Endothelial cell of umbilical vein (primary cell): ENCODE data around the gene KCNMA1. TPM values are rescaled to one million over a fixed set of nuclear protein-coding genes. Genes with fewer than 3 reads are reported as not detected.
A peak's percentile ranks its signal among the peaks of the same experiment; 100 is the strongest.

ENCODE experiments used
- BruUV-seq: library from RNA; stranded (reverse); fragments of 400-500 nt; replicated peaks from 2 replicates; lab custom pipeline; 2021; lab: Mats Ljungman, UMichigan
- CTCF ChIA-PET: fragments of 300-600, 350-600 bp; sonication (Branson Sonifier 250); formaldehyde crosslinking; loops from one replicate; lab custom pipeline; 2021; ENCODE audit warnings: antibody characterized with exemption, inconsistent platforms; lab: Charles Lee
- POLR2A ChIA-PET: fragments of 300-600, 350-600 bp; sonication (Branson Sonifier 250); formaldehyde crosslinking; loops from one replicate; lab custom pipeline; 2021; ENCODE audit warnings: antibody characterized with exemption, inconsistent platforms; lab: Charles Lee
- DNase-seq: peaks from one replicate; pipeline ENCODE4 v3.0.0-alpha.2; 2011; ENCODE audit warnings: low read depth, low spot score
- FAIRE-seq: peaks from 2 replicates; lab custom pipeline; 2011; peaks lifted over from hg19 to GRCh38; lab: Jason Lieb, UNC
- H2AFZ ChIP-seq: 2 replicates; pipeline ENCODE4 v1.6.0; 2012; ENCODE audit warnings: low read depth, low read length, control low read depth, inconsistent platforms
- H3K27ac ChIP-seq: 2 replicates; pipeline ENCODE4 v1.5.1; 2011; ENCODE audit warnings: low read depth, mild to moderate bottlenecking, control low read depth, low read length, moderate library complexity; ENCODE audit not compliant: insufficient read depth
- H3K27me3 ChIP-seq, 2 experiments: 2 replicates each; pipeline versions ENCODE4 v1.6.0 to v1.6.1; 2011; ENCODE audit warnings: low read length in 2 of 2, mixed read lengths in 1 of 2; ENCODE audit not compliant: control insufficient read depth in 2 of 2, insufficient read depth in 2 of 2
- H3K36me3 ChIP-seq, 2 experiments: 2 replicates in 1 of 2; 3 replicates in 1 of 2; pipeline ENCODE4 v1.5.1; 2011; ENCODE audit warnings: low read length in 2 of 2, mild to moderate bottlenecking in 1 of 2, moderate library complexity in 1 of 2; ENCODE audit not compliant: control insufficient read depth in 2 of 2, insufficient read depth in 2 of 2; ENCODE audit errors: extremely low read depth in 1 of 2
- H3K4me1 ChIP-seq: 3 replicates; pipeline ENCODE4 v1.5.1; 2011; ENCODE audit warnings: mild to moderate bottlenecking, low read length; ENCODE audit not compliant: control insufficient read depth, insufficient read depth; ENCODE audit errors: extremely low read depth
- H3K4me2 ChIP-seq: 2 replicates; pipeline ENCODE4 v1.6.1; 2011; ENCODE audit warnings: low read length, control low read depth, mixed read lengths; ENCODE audit not compliant: insufficient read depth
- H3K4me3 ChIP-seq, 3 experiments: fragments of 200-600 bp in 1 of 3; sonication (generic), shearing (Covaris generic) in 1 of 3; replicated peaks in 1 of 3; 2 replicates each; pipeline ENCODE4 v1.5.1; 2011 to 2016; ENCODE audit warnings: control low read depth in 3 of 3, low read length in 3 of 3, mild to moderate bottlenecking in 2 of 3, inconsistent platforms in 1 of 3, low read depth in 1 of 3, moderate library complexity in 1 of 3; ENCODE audit not compliant: insufficient read depth in 1 of 3
- H3K79me2 ChIP-seq: 2 replicates; pipeline ENCODE4 v1.6.0; 2012; ENCODE audit warnings: low read length, inconsistent platforms; ENCODE audit not compliant: control insufficient read depth, insufficient read depth
- H3K9ac ChIP-seq: replicated peaks from 2 replicates; pipeline ENCODE3; 2011; ENCODE audit warnings: low read length, control low read depth; ENCODE audit not compliant: insufficient read depth; ENCODE audit errors: extremely low read depth
- H3K9me1 ChIP-seq: replicated peaks from 3 replicates; pipeline ENCODE4 v1.6.0; 2011; ENCODE audit warnings: mild to moderate bottlenecking, low read length; ENCODE audit not compliant: control insufficient read depth, insufficient read depth; ENCODE audit errors: extremely low read depth
- H3K9me3 ChIP-seq: replicated peaks from 2 replicates; pipeline ENCODE4 v1.5.1; 2012; ENCODE audit warnings: low read length, inconsistent platforms; ENCODE audit not compliant: control insufficient read depth, insufficient read depth
- H4K20me1 ChIP-seq: replicated peaks from 2 replicates; pipeline ENCODE3; 2011; ENCODE audit warnings: mild to moderate bottlenecking, low read length; ENCODE audit not compliant: control insufficient read depth, insufficient read depth; ENCODE audit errors: extremely low read depth
- EZH2 ChIP-seq: IDR thresholded peaks from 2 replicates; pipeline ENCODE4 v1.6.1; 2012; ENCODE audit warnings: borderline replicate concordance, low read depth, mild to moderate bottlenecking, moderate library complexity, low read length, inconsistent platforms; ENCODE audit not compliant: severe bottlenecking
- FOS ChIP-seq: IDR thresholded peaks from 2 replicates; pipeline ENCODE4 v1.6.1; 2011; ENCODE audit warnings: mild to moderate bottlenecking, low read length, moderate library complexity, borderline replicate concordance; ENCODE audit not compliant: insufficient read depth
- GATA2 ChIP-seq: IDR thresholded peaks from 2 replicates; pipeline ENCODE4 v1.7.0; 2011; ENCODE audit warnings: low read depth, mild to moderate bottlenecking, moderate library complexity, mixed read lengths, low read length; ENCODE audit not compliant: insufficient read length, insufficient read depth
- JUN ChIP-seq: IDR thresholded peaks from 2 replicates; pipeline ENCODE4 v1.6.1; 2011; ENCODE audit warnings: borderline replicate concordance, low read depth; ENCODE audit not compliant: insufficient read length, insufficient read depth
- MYC ChIP-seq: IDR thresholded peaks from one replicate; pipeline ENCODE4 v1.6.1; 2011; ENCODE audit warnings: mild to moderate bottlenecking, low read depth, low read length
- POLR2A ChIP-seq: IDR thresholded peaks from 2 replicates; pipeline ENCODE4 v1.6.1; 2012; ENCODE audit warnings: low read depth, mild to moderate bottlenecking, control low read depth, low read length
- POLR2AphosphoS5 ChIP-seq: IDR thresholded peaks from 2 replicates; pipeline ENCODE4 v1.6.1; 2012; ENCODE audit warnings: low read depth, mild to moderate bottlenecking, control low read depth, low read length, moderate library complexity; ENCODE audit not compliant: insufficient read depth
- dilution Hi-C: fragments of 300-500 bp; cut with MboI; formaldehyde crosslinking; loops from one replicate; pipeline ENCODE4 v1.15.0; 2019; ENCODE audit warnings: low sequenced_read_pairs; ENCODE audit not compliant: extremely low pct_ligation_motif_present
- intact Hi-C: fragments of 100-400 bp; cut with micrococcal nuclease; formaldehyde crosslinking; loops from one replicate; pipeline ENCODE4 v1.10.0; 2022
- polyA plus RNA-seq, 4 experiments: library from polyadenylated mRNA; depleted of rRNA in 3 of 4; stranded (reverse) in 3 of 4; unstranded in 1 of 4; fragments of >200 nt; gene quantifications; 2 replicates each; pipeline versions ENCODE4 v1.2.1 to v1.2.3, GENCODE V29; 2011 to 2012; ENCODE audit warnings: missing spikeins in 1 of 4
- total RNA-seq: library from RNA; stranded (reverse); gene quantifications from 2 replicates; pipeline ENCODE4 v1.2.3, GENCODE V29; 2021
- TF ChIP-seq, protein P1 (sequence below), 2 donors: IDR thresholded peaks; 1 replicate in 1 of 2; 2 replicates in 1 of 2; pipeline ENCODE4 v1.5.1; 2011; ENCODE audit warnings: low read length in 2 of 2, mild to moderate bottlenecking in 2 of 2, moderate library complexity in 2 of 2, control low read depth in 1 of 2, inconsistent platforms in 1 of 2, low read depth in 1 of 2; ENCODE audit not compliant: insufficient read depth in 1 of 2; ENCODE audit errors: extremely low read depth in 1 of 2
- TF ChIP-seq, protein P2 (sequence below): IDR thresholded peaks from 2 replicates; pipeline ENCODE4 v1.6.1; 2011; ENCODE audit not compliant: insufficient read depth, insufficient read length

KCNMA1 gene
- total and polyA plus RNA-seq, 2 donors (not counting 3 experiments of a cell fraction or from before 2014, with no cell fraction given) = 0.10 to 0.82 TPM

DNA sequence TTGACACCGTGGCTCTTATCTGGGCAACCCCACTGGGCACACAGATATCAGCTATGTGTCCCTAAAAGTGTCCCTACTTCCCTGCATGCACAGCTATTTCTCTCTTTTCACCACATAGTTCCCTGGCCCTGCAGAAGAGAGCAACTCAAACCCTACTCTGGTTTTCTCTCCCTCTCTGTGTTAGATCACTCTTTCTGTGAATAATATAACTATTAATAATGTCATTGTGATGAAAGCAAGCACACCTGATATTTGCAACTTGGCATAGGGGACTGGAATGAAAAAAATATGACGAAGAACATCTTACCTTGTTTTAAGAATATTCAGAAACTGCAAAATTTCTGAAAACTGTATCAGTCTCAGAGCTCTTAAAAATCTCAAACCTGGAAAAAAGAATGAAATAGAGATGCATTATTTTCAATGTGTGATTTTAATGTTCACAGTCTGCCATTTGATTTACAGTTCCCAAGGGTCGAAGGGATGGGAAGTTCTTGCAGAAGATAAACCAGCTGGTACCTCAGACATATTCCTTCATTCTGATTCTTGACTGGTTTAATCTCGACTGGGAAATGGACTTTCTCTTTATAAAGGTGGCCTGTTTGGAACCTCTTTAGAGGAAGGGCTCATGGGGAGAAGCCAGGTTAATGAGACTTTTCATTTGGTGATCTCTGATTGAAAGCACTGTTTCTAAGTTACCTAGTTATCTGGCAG lies 516.8 kb downstream of the KCNMA1 start:
- Histone ChIP-seq H3K4me1 (no peaks in the 10 kb centered on the region), H3K9ac (no peak overlapping the region), H4K20me1 (no peaks in the 10 kb centered on the region), H3K9me3 (no peaks in the 10 kb centered on the region), H3K27ac (no peak overlapping the region), H3K36me3 (no peaks in the 10 kb centered on the region), H3K79me2 (no peaks in the 10 kb centered on the region), H3K27me3 (no peaks in the 10 kb centered on the region), H2AFZ (no peak overlapping the region), H3K4me3 (no peak overlapping the region), H3K9me1 (no peaks in the 10 kb centered on the region), H3K4me2 (no peak overlapping the region)
- FAIRE-seq (no peak), DNase-seq (no peak)
- no TSS peak for BruUV-seq
- TF ChIP-seq JUN (no peak), MYC (no peak), POLR2AphosphoS5 (no peak)
- TF ChIP-seq, protein P1, sequence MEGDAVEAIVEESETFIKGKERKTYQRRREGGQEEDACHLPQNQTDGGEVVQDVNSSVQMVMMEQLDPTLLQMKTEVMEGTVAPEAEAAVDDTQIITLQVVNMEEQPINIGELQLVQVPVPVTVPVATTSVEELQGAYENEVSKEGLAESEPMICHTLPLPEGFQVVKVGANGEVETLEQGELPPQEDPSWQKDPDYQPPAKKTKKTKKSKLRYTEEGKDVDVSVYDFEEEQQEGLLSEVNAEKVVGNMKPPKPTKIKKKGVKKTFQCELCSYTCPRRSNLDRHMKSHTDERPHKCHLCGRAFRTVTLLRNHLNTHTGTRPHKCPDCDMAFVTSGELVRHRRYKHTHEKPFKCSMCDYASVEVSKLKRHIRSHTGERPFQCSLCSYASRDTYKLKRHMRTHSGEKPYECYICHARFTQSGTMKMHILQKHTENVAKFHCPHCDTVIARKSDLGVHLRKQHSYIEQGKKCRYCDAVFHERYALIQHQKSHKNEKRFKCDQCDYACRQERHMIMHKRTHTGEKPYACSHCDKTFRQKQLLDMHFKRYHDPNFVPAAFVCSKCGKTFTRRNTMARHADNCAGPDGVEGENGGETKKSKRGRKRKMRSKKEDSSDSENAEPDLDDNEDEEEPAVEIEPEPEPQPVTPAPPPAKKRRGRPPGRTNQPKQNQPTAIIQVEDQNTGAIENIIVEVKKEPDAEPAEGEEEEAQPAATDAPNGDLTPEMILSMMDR (IDR thresholded peaks at IDR 0.05; ENCODE audit: extremely low read depth in 1 of 2, insufficient read depth in 1 of 2, low read depth in 1 of 2, low read length in 2 of 2) = no peak
- ChIA-PET CTCF (interaction anchor here (1.3 to 1.7 kb wide), 2 partner anchors 8 to 45 kb away, joined by 3 to 4 read pairs; no protein-coding TSS in a partner anchor), POLR2A (no interaction called here)
- dilution Hi-C loops (no loop called here), intact Hi-C loops (no loop called here)

DNA sequence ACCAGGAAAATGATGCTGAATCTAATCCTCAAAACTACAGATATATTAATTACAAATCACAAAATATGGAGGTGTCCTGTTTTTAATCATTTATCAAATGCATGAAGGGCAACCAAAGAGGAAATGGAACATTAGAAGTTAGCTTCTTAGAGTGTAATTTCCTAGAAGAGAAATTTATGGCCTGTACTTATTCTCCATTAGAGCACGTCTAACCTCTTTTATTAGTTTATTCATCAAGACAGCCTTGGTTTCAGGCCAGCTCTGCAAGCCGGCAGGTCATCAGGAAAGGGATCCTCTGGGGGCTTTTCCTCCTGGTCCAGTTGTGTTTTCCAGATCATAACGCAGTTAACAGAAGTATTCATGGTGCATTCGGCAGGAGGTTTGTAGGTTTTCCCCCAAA lies 517.6 kb downstream of the KCNMA1 start:
- intact Hi-C loops (no loop called here), dilution Hi-C loops (no loop called here)
- Histone ChIP-seq H3K9me3 (no peaks in the 10 kb centered on the region), H3K79me2 (no peaks in the 10 kb centered on the region), H2AFZ (no peak overlapping the region), H3K36me3 (no peaks in the 10 kb centered on the region), H4K20me1 (no peaks in the 10 kb centered on the region), H3K27me3 (no peaks in the 10 kb centered on the region), H3K4me2 (no peak overlapping the region), H3K9ac (no peak overlapping the region), H3K9me1 (no peaks in the 10 kb centered on the region), H3K4me3 (no peak overlapping the region), H3K4me1 (no peaks in the 10 kb centered on the region), H3K27ac (no peak overlapping the region)
- TF ChIP-seq, protein P2, sequence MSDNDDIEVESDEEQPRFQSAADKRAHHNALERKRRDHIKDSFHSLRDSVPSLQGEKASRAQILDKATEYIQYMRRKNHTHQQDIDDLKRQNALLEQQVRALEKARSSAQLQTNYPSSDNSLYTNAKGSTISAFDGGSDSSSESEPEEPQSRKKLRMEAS = no peak
- no peak for TF ChIP-seq MYC
- TF ChIP-seq POLR2AphosphoS5 = no peak
- TF ChIP-seq JUN = no peak
- no peak for TF ChIP-seq FOS
- TF ChIP-seq, protein P1 (IDR thresholded peaks at IDR 0.05; ENCODE audit: extremely low read depth in 1 of 2, insufficient read depth in 1 of 2, low read depth in 1 of 2, low read length in 2 of 2) = no peak
- no peak for TF ChIP-seq GATA2
- no peak for TF ChIP-seq POLR2A
- no peak for TF ChIP-seq EZH2
- FAIRE-seq (no peak), DNase-seq (peak; percentile 10)
- ChIA-PET CTCF (interaction anchor here (1.0 to 1.7 kb wide), 3 partner anchors 9 to 46 kb away, joined by 3 to 4 read pairs (median 3); no protein-coding TSS in a partner anchor), POLR2A (no interaction called here)
- BruUV-seq = no TSS peak
